Posterior cingulate gyrus (tissue), 11 donors: ENCODE measurements around the gene ZBTB20.
"Not testable (repeated sequence)": the region's sequence is repeated elsewhere in the genome, so short reads cannot be mapped to it uniquely, and the experiment has no call there.

Experiments used
- DNase-seq, 10 donors: peaks; one replicate each; pipeline versions ENCODE4 v3.0.0 to v3.0.0-alpha.2; 2020 to 2021; ENCODE audit warnings: mixed read lengths in 3 of 10
- intact Hi-C: fragments of 100-400 bp; cut with DNase I; formaldehyde crosslinking; loops from one replicate; pipeline ENCODE4 v1.15.1; 2023

Gene ZBTB20

DNA sequence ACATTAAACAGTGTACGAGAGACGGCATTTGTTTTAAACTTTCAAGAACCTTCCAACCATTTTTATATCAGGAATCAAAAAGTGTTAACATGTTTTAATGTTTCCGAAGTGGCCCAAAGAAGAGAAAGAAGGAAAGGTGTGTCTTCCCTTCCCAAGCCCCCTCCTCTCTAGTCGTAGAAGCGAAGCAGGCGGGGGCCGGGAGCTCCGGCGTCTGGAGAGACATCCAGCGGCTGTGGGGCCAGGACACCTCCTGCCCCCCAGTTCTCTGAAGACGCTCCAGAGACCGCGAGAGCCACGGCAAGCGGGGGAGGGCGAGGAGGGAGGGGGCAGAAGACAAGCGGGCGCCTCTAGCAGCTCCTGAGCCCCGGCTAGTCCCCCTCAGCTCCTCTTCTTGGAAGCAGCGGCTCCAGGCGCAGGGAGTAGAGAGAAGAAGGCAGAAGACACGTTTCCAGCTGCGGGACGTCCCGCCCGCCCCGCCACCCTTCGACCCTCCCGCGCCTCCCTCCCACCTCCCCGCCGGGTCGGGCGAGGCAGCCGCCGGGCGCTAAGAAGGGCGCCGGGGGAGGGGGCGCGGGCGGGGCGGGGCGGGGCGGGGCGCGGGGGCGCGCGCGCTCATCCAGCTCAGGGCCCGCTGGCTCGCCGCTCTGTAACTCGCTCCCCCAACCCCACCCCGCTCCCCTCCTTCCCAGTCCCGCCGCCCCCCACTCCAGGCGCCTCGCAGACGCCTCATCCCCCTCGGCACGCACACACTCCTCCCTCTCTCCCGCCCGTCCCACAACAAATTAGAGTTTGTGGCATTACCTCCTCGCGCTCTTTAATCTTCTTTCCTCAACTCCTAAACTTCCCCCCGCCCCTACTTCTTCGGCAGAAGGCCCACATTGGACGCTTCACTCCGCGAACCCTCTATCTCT is at the start of gene ZBTB20:
Gene ZBTB20, minus strand, starts transcription at position 871 of the 911 bp plus-strand sequence.
- peak in 9 of 10 donors; percentile 24 to 91 (median 46) for DNase-seq
- intact Hi-C loops, result loop anchor here (5.0 to 10.0 kb wide), 4 partner anchors 322 to 759 kb away; no protein-coding TSS in a partner anchor

DNA sequence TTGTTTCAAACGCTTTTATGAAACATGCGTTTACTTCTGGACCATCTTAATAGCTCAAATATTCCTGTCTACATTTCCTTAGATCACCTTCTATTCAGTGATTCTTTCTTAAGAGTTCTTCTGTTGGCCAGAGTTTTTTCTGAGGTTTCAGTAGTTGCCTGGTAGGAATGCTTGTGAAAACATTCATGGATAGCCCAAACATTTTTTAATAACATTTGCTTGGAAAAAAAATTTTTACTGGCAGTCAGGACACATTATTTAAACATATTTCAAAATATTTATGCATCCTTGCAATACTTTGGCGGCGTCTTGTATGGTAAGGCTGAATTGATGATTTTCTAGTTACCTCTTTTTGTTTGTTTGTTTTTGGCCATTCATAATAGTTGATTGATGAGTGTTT is 47.4 kb upstream of the ZBTB20 start:
- intact Hi-C loops, result no loop called here
- no peak for DNase-seq

DNA sequence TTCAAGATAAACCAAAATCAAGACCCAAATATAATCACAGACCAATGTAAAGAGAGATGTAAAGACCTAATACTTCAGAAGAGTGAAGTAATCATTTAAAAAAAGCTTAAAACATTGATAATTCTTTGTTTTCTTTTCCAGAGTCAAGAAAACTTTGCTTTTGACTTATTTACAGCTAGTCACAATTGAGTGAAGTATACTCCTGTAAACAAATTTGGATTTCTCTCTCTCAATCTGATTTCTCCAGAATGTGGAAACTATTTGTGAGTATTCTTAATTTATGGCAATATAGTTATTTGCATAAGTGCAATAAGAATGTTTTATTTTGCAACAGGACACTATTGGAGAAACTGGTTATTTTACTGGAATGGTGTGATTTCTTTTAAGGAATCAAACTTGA is 43.7 kb upstream of the ZBTB20 start:
- intact Hi-C loops, result no loop called here
- DNase-seq, result no peak

DNA sequence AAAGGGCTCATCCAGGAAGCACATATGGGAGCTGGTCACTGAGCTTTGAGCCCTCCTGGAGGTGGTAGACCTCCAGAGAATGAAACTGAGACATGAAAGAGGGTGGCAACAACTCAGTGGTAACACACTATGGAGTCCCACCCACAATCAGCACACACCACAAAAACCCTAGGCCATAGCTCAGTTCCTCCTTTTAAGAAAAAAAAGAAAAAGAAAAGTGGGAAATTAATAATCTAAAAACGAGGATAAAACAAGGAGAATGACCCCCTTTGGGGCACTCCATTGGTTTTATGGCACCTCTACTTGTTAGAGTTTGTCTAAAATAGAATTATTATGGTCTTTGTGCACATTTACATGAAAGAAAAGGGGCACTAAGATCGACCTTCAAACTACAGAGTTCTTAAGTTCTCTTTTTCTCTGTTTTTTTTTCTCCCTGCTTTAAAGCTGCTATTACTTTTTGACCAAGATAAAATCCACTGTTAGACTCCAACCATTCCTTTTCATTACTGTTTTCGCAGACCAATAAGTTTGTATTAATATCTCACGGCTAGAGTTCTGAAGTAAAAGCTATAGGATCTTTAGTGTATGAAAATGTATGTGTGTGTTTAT is 40.2 kb upstream of the ZBTB20 start:
- intact Hi-C loops, result no loop called here
- no peak for DNase-seq

DNA sequence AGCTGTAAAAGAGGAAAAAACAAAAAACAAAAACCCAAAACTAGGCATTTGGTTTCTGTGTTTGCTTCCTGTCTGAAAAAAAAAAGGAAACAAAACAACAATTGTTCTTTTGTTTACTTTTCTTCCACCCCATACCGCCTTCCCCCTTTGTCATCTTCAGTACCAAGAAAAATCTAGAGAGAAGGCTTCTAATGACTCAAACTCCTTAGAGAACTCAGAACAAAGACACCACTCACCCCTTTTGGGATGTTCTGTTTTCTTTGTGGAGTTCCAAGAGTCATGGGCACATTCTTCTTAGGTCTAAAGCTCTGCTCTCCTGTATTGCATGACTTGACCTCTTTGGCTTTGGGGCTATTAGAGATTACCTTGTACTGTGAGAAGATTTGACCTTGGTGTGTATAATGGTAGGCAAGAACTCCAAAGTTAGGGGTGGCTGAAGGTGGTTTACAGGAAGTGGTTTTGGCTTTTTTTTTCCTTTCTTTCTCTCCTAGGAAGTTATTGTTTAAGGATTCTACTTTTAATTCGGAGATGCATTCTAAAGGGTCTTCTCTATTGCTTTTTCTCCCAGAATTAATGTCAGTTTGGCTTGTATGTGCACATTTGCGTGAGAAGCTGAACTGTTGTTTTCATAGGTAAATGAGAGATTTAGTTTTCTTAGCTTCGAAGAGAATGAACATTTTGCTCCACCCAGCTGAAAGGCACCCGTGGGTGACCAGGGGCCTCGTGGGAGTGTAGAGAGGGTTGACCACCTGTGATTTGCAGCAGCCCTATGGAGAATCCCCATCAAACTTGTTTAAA is 39.5 kb upstream of the ZBTB20 start:
- intact Hi-C loops, result no loop called here
- no peak for DNase-seq

DNA sequence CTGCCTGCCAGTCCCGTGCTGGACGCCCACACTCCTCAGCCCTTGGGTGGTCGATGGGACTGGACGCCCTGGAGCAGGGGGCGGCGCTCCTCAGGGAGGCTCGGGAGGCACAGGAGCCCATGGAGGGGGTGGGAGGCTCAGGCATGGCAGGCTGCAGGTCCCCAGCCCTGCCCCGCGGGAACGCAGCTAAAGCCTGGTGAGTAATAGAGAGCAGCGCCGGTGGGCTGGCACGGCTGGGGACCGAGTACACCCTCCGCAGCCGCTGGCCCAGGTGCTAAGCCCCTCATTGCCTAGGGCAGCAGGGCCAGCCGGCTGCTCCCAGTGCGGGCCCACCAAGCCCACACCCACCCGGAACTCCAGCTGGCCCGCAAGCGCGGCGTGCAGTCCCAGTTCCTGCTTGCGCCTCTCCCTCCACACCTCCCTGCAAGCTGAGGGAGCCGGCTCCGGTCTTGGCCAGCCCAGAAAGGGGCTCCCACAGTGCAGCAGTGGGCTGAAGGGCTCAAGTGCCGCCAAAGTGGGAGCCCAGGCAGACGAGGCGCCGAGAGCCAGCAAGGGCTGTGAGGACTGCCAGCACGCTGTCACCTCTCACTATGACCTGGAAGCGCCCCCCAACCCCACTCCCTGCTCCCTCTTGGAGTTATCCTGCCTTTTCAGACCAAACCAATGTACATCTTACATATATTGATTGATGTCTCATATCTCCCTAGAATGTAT is 37.9 kb upstream of the ZBTB20 start:
- intact Hi-C loops, result not testable (repeated sequence)
- DNase-seq, result peak in 3 of 10 donors; percentile 60 to 73 (median 72)

DNA sequence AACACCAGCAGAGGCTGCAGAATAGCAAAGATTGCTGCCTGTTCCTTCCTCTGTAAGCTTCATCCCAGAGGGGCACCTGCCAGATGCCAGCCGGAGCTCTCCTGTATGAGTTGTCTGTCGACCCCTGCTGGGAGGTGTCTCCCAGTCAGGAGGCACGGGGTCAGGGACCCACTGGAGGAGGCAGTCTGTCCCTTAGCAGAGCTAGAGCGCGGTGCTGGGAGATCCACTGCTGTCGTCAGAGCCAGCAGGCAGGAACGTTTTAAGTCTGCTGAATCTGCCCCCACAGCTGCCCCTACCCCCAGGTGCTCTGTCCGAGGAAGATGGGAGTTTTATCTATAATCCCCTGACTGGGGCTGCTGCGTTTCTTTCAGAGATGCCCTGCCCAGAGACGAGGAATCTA is 31.8 kb upstream of the ZBTB20 start:
- peak in 1 of 10 donors; percentile 53 for DNase-seq
- intact Hi-C loops, result not testable (repeated sequence)

DNA sequence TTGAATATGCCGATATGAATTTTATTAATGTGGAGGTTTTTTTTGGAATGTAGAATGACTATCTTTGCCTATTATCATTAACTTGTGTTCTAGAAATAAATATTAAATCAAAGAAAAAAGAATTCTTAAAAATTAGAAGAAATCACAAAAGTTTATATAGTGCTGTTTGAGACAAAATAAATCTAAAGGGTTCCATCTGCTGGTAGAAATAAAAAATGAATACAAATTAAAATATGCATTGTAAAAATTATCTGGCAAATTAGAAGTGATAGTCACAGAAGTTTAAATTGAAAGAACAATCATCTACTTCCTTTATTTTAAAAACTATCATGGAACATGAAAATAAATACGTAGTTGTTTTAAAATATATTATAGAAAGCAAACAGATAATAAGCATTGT is 22.7 kb upstream of the ZBTB20 start:
- intact Hi-C loops, result loop anchor here (5.0 kb wide), 2 partner anchors 78 to 343 kb away; no protein-coding TSS in a partner anchor
- no peak for DNase-seq

DNA sequence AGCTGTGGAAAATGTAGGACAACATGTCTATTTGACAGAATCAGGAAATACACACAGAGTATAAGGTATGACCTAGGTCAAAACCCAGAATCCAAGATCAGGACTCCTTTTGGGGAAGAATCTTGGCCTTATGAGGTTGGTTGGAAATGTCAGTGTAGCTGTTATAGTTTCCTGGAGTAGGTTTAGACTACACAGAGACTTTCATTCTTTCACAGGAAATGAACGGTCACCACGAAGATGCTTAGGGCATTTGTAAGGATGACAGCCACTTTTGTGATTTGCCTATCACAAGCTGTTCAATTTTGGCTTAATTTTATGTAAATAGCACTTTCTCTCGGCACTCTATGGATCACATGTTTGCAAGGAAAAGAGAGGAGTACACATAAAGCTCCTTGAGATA is 18.6 kb upstream of the ZBTB20 start:
- DNase-seq, result no peak
- intact Hi-C loops, result no loop called here

DNA sequence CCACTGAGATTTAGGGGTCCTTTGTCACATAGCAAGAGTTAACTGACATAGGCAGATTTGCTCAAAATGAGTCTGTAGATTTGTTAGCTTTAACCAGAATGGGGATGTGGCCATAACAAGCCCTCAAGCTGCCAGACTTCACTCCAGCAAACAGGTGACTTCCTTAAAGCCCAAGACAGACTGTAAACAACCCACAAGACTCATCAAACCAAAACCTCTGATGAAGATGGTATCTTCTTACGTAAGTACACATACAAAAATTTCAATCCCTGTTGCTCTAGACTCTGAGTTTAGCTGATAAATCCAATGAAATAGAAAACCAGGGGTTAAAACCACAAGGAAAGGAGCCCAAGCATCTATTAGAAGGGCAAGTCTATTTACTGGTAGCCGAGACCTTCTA is 18.2 kb upstream of the ZBTB20 start:
- no peak for DNase-seq
- intact Hi-C loops, result no loop called here

DNA sequence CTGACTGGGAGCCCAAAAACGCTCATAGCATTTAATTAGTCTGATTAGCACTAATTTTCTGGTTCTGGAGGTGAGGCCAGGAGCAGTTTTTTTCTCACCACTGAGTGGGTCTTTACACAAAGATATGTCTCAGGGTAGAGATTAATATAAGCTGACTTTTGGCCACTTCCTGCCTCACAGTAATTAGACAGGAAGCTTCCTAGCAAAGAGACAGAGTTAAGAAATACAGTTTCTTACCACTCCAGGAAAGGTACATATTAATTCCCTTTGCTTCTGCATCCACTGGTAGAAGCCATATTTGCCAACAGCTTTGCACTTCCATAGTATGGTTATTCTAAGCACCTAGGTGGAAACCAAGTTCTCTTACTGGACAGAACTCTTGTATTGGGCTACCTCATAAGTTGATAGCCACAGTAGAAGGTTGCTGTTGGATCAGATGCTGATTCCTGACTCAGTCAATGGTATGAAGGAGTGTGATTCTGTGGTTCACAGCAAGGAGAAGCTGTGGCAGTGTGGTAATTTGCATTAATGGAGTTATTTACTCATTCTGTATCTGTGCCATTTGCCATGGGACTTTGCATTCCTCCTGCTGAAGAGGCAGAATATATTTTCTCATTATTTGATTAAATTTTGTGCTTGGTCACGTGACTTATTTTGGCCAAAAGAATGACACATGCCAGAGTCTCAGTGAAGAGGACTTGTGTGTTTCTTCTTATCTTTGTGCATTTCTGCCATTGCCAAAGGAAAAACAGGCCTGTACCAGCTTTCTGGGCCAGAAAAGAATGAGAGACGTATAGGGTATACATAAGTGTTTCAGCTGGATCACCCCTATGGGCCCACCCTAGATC is 17.5 kb upstream of the ZBTB20 start:
- intact Hi-C loops, result no loop called here
- DNase-seq, result no peak

DNA sequence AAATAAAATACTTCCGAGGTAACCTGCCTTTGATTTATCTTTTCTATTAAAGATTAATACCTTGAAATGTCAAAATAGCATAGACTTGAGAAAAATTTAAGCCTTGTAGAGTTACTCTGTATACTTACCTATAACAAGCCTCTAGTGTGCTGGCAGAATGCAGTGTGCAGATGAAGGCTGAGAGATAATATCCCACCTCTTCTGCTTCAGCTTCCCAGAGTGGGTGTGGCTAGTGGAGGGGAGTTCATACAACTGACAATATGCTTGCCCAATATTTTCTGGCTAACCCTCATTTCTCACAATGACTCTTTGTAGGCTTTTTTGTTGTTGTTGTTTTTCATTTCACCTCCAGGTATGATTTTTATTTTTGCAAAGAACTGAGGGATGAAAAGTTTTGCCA is 15.7 kb upstream of the ZBTB20 start:
- intact Hi-C loops, result no loop called here
- no peak for DNase-seq

DNA sequence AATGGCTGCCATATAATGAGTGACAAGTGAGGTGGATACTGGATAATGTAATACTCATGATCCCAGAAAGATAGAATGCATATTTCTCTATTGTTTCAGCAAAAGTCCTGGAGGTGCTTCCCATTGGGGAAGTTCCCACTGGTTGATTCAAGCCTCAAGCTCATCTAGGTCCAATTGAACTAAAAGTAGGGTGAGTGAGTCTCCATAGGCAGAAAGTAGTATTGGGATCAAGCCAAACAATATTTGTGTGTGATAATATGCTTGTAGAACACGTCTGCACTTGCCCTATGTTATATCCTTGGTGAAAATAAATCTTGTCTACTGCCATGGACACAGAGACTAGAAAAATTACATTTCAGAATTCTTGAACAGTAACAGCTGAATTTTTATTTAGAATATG is 14.8 kb upstream of the ZBTB20 start:
- no peak for DNase-seq
- intact Hi-C loops, result no loop called here

DNA sequence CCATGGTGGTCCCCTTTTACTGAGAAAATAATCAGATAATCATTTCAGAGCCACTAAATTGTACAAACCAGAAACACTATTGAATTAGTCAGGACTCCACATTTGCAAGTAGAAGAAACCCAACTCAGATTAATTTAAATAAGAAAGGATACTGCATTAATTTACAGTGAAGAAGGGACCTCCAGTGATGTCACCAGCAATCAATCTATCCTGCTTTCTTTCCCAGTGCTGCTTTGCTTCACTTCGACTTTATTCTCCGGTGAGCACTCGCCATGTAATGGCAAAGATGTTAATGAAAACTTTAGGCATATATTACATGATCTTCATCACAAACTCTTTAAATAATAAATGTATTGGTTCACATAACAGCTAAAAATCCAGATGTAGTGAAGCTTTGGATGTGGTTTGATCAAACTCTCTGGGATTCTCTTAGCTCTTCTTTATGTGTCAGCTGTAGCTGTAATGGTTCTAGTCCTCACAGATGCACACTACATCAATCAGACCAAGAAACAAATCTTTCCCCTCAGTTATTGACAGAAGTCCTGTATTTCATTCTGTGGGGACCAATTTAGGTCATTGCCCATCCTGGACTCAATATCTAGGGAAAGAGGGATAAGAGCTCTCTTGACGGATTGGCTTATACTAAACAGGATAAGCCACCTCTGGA is 14.2 kb upstream of the ZBTB20 start:
- intact Hi-C loops, result no loop called here
- DNase-seq, result no peak

DNA sequence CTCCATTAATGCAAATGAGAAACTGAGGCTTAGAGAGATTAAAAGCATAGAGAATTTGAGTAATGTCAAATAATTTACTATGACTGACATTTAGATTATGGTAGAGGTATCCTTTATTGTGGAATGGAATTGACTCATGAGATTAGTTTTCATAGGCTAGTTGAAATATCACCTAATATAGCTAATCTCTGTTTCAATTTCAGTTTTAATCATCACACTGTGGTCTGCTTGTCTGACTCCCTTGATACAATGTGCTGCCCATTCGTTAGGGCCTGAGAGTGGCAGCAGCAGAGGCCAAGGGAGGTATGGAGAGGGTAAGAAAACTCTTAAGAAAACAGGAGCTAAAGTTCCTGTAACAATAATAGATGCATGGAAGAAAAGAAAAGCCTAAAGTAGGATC is 13.2 kb upstream of the ZBTB20 start:
- no peak for DNase-seq
- intact Hi-C loops, result no loop called here

DNA sequence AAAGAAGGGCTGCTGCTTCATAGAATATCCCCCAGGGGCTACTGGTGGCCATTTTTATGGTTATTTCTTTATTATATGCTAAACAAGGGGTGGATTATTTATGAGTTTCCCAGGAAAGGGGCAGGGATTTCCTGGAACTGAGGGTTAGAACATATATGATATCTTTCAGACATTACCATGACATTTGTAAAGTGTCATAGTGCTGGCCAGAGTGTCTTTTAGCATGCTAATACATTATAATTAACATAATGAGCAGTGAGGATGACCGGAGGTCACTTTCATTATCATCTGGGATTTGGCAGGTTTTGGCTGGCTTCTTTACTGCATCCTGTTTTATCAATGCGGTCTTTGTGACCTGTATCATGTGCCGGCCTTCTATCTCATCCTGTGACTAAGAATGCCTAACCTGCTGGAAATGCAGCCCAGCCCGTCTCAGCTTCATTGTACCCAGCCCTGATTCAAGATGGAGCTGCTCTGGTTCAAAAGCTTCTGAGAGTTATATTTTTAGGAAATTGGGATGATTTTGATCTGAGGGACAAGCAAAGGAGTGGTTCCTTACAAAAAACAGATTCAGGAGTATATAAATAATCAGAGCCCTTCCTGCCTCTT is 9.1 kb upstream of the ZBTB20 start:
- intact Hi-C loops, result no loop called here

DNA sequence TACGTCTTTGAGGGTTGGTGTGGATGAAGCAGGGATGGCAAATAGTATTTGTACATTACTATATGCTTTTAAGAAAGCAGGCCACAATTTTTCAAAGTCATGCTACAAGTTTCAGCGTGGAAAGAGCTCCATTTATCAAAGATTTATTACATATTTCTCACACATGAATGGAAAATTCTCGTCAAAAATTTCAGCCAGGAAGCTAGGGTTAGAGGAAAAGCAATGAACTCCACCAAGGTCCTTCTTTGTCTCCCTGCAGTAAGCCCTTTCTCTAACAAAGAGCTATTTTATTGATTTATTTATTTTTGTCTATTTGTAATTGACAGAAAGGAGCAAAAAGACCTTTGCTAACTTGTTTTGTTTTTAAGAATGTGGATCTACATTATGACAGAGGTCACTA is 7.5 kb upstream of the ZBTB20 start:
- DNase-seq, result no peak
- intact Hi-C loops, result no loop called here

More for the DNA sequence above, 9.1 kb upstream of the ZBTB20 start:
- DNase-seq, result no peak

DNA sequence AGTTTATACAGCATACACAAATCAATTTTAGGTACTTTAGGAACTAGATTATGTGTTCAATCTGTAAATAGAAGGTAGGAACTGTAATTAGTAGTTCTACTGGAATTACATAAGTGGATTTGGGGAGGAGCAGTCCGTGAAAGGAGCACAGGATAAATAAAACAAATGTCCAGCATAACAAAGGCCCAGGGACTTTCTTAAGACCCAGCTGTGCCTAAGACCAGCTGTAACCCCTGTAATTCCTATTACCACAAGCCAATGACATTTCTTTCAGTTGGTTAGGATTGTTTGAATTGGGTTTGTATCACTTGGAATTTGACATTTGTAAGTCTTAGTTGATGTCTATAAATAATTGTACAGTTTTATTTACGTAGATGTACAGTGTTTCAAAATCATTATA is 4.8 kb upstream of the ZBTB20 start:
- intact Hi-C loops, result no loop called here
- DNase-seq, result no peak
